HL-60 (cell line): ENCODE data around the gene FRRS1.

Experiments used
- DNase-seq, 2 experiments: peaks; one replicate each; pipeline ENCODE4 v3.0.0-alpha.2; 2010 to 2020; ENCODE audit warnings: low read depth in 1 of 2, low spot score in 1 of 2
- H3K27ac ChIP-seq: fragments of 250-450 bp; sonication (Bioruptor Pico); replicated peaks from 2 replicates; pipeline ENCODE4 v1.5.1; 2020; ENCODE audit warnings: mild to moderate bottlenecking, moderate library complexity
- H3K27me3 ChIP-seq: fragments of 250-450 bp; sonication (Bioruptor Pico); 2 replicates; pipeline ENCODE4 v1.5.1; 2021; ENCODE audit warnings: mild to moderate bottlenecking, moderate library complexity; ENCODE audit not compliant: insufficient read depth, poor library complexity, severe bottlenecking
- H3K4me3 ChIP-seq: replicated peaks from 2 replicates; pipeline ENCODE4 v1.5.1; 2011; ENCODE audit warnings: mild to moderate bottlenecking, control low read depth, low read length; ENCODE audit not compliant: insufficient read depth
- GABPA ChIP-seq: IDR thresholded peaks from 2 replicates; pipeline ENCODE4 v1.6.1; 2012; ENCODE audit warnings: low read depth
- POLR2AphosphoS5 ChIP-seq: IDR thresholded peaks from 2 replicates; pipeline ENCODE4 v1.6.1; 2012; ENCODE audit warnings: low read depth
- SPI1 ChIP-seq: IDR thresholded peaks from 2 replicates; pipeline ENCODE4 v1.6.1; 2012; ENCODE audit warnings: low read depth, mild to moderate bottlenecking, borderline replicate concordance
- TF ChIP-seq, protein P1 (sequence below): IDR thresholded peaks from 2 replicates; pipeline ENCODE4 v1.6.1; 2012; ENCODE audit warnings: low read depth; ENCODE audit not compliant: insufficient replicate concordance
- TF ChIP-seq, protein P2 (sequence below): IDR thresholded peaks from one replicate; pipeline ENCODE4 v1.5.1; 2011; ENCODE audit warnings: low read length, control low read depth, inconsistent platforms; ENCODE audit not compliant: insufficient read depth

Gene FRRS1

DNA sequence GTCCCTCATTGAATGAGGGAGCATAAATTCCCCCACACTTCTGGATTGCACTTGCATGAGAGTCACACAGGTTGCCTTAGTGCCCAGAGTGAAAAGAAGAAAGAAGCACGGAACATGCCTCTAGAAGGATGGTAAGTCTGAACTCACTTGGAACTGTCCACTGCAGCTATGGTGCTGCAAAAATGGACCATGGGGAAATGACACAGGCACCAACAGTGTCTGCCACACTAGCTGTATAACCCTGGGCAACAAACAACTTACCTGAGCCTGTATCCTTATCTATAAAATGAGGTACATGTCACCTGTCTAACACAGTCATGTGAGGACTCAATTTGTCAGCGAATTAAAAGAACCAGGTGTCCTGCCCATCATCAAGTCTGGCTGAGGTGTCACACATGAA lies 69.8 kb downstream of the FRRS1 start:
- DNase-seq = no peak

DNA sequence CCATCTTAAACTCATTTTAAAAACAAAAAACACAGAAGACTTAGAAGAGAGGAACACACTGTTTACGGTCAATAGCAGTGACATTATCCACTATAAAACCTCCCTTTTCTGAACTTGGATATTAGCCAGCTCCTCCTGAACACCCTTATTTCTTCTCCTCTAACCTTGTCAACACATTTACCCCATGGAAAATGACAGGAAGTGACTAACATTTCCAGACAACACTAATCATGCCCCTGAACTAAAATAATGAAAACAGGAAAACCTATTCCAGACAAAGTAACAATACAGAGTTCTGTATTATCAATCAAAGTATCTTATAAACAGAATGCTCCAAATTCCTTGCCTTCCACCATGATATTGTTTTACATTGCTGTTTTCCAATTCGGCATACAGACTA lies 75.3 kb downstream of the FRRS1 start:
- H3K27me3 ChIP-seq = peaks cover 2% of the 10 kb centered on the region

More for the DNA sequence above, 69.8 kb downstream of the FRRS1 start:
- H3K4me3 ChIP-seq = no peak overlapping the region
- TF ChIP-seq SPI1 = no peak
- TF ChIP-seq, protein P1, sequence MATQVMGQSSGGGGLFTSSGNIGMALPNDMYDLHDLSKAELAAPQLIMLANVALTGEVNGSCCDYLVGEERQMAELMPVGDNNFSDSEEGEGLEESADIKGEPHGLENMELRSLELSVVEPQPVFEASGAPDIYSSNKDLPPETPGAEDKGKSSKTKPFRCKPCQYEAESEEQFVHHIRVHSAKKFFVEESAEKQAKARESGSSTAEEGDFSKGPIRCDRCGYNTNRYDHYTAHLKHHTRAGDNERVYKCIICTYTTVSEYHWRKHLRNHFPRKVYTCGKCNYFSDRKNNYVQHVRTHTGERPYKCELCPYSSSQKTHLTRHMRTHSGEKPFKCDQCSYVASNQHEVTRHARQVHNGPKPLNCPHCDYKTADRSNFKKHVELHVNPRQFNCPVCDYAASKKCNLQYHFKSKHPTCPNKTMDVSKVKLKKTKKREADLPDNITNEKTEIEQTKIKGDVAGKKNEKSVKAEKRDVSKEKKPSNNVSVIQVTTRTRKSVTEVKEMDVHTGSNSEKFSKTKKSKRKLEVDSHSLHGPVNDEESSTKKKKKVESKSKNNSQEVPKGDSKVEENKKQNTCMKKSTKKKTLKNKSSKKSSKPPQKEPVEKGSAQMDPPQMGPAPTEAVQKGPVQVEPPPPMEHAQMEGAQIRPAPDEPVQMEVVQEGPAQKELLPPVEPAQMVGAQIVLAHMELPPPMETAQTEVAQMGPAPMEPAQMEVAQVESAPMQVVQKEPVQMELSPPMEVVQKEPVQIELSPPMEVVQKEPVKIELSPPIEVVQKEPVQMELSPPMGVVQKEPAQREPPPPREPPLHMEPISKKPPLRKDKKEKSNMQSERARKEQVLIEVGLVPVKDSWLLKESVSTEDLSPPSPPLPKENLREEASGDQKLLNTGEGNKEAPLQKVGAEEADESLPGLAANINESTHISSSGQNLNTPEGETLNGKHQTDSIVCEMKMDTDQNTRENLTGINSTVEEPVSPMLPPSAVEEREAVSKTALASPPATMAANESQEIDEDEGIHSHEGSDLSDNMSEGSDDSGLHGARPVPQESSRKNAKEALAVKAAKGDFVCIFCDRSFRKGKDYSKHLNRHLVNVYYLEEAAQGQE = peak; percentile 84
- peaks cover 2% of the 10 kb centered on the region for H3K27me3 ChIP-seq
- H3K27ac ChIP-seq = no peak overlapping the region

DNA sequence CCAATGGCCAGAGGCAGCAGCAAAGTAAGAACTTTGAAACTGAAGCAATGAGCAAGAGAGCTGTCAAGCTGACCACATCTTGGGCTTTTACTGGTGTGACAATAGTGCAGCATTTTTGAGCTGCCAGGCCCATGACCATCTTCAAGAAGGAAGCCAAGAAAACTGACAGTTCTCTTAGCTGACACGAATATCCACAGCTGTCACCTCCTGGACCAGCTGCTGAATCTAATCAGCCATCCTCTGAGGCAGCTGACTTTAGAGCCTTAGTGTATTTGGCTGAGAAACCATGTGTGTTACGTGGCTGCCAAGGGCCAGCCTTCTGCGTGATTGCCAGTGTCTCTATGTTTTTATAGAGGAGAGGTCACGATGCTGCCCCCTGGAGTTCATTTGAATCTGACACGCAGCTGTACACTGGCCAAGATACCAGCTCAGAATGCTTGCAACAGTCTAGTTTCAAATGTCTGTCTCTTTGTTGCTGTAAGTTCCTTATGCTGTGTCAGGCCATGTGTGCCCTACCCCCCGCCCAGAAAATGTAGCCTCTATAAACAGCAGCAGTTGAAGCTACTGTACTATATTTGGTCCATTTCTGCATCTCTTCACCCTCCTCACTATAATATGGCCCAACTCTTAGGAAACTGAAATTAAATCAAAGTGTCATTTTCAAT lies 80.8 kb downstream of the FRRS1 start:
- no peaks in the 10 kb centered on the region for H3K27me3 ChIP-seq
- H3K27ac ChIP-seq = no peak overlapping the region
- TF ChIP-seq SPI1 = no peak
- TF ChIP-seq, protein P1 = no peak
- TF ChIP-seq, protein P2, sequence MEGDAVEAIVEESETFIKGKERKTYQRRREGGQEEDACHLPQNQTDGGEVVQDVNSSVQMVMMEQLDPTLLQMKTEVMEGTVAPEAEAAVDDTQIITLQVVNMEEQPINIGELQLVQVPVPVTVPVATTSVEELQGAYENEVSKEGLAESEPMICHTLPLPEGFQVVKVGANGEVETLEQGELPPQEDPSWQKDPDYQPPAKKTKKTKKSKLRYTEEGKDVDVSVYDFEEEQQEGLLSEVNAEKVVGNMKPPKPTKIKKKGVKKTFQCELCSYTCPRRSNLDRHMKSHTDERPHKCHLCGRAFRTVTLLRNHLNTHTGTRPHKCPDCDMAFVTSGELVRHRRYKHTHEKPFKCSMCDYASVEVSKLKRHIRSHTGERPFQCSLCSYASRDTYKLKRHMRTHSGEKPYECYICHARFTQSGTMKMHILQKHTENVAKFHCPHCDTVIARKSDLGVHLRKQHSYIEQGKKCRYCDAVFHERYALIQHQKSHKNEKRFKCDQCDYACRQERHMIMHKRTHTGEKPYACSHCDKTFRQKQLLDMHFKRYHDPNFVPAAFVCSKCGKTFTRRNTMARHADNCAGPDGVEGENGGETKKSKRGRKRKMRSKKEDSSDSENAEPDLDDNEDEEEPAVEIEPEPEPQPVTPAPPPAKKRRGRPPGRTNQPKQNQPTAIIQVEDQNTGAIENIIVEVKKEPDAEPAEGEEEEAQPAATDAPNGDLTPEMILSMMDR = peak; percentile 64
- DNase-seq = peak; percentile 24 to 67
- H3K4me3 ChIP-seq = no peak overlapping the region

More for the DNA sequence above, 75.3 kb downstream of the FRRS1 start:
- H3K27ac ChIP-seq = no peak overlapping the region
- no peak for DNase-seq
- TF ChIP-seq, protein P2 = no peak
- TF ChIP-seq, protein P1 = no peak
- TF ChIP-seq SPI1 = no peak
- TF ChIP-seq POLR2AphosphoS5 = no peak
- no peak for TF ChIP-seq GABPA
- no peak overlapping the region for H3K4me3 ChIP-seq
